Liver (tissue), 9 donors: ENCODE data around the gene LATS2. TPM values are rescaled to one million over a fixed set of nuclear protein-coding genes. Genes with fewer than 3 reads are reported as not detected.

Source experiments
- DNase-seq: peaks from one replicate; pipeline ENCODE4 v3.0.0-alpha.2; 2017; ENCODE audit warnings: low spot score
- H3K27ac ChIP-seq, 2 donors: one replicate each; pipeline ENCODE4 v1.7.0; 2013; ENCODE audit warnings: inconsistent platforms in 2 of 2, low read length in 2 of 2, control low read depth in 1 of 2, low read depth in 1 of 2, mild to moderate bottlenecking in 1 of 2
- H3K27me3 ChIP-seq, 4 donors: one replicate each; pipeline versions ENCODE4 v1.6.1 to v1.7.0; 2013; ENCODE audit warnings: low read length in 3 of 4, inconsistent platforms in 1 of 4, mild to moderate bottlenecking in 1 of 4, moderate library complexity in 1 of 4; ENCODE audit not compliant: control insufficient read depth in 4 of 4, insufficient read depth in 4 of 4
- H3K36me3 ChIP-seq, 4 donors: one replicate each; pipeline versions ENCODE4 v1.6.1 to v1.7.0; 2013; ENCODE audit warnings: low read length in 3 of 4, mild to moderate bottlenecking in 3 of 4, low read depth in 1 of 4, moderate library complexity in 1 of 4; ENCODE audit not compliant: control insufficient read depth in 4 of 4, insufficient read depth in 3 of 4
- H3K4me1 ChIP-seq, 4 donors: one replicate each; pipeline versions ENCODE4 v1.6.1 to v1.7.0; 2013; ENCODE audit warnings: low read length in 3 of 4, mild to moderate bottlenecking in 3 of 4, moderate library complexity in 1 of 4; ENCODE audit not compliant: control insufficient read depth in 4 of 4, insufficient read depth in 4 of 4
- H3K4me3 ChIP-seq, 3 donors: one replicate each; pipeline versions ENCODE4 v1.6.1 to v1.7.0; 2013; ENCODE audit warnings: low read length in 3 of 3, control low read depth in 1 of 3, low read depth in 1 of 3, mild to moderate bottlenecking in 1 of 3
- H3K9ac ChIP-seq, 2 donors: one replicate each; pipeline ENCODE4 v1.7.0; 2013; ENCODE audit warnings: low read length in 2 of 2, mild to moderate bottlenecking in 2 of 2, moderate library complexity in 2 of 2, control low read depth in 1 of 2, low read depth in 1 of 2
- H3K9me3 ChIP-seq, 4 donors: one replicate each; pipeline versions ENCODE4 v1.6.1 to v1.7.0; 2013; ENCODE audit warnings: low read length in 3 of 4; ENCODE audit not compliant: control insufficient read depth in 4 of 4
- ATF3 ChIP-seq: IDR thresholded peaks from 2 replicates; pipeline ENCODE4 v1.6.1; 2016; ENCODE audit warnings: antibody characterized with exemption
- CTCF ChIP-seq: fragments of 150-350 bp; IDR thresholded peaks from 2 replicates; pipeline ENCODE4 v1.5.1; 2017; ENCODE audit warnings: improper control_type of control experiment, low read depth, low read length; ENCODE audit not compliant: missing input control
- EGR1 ChIP-seq, 2 donors: IDR thresholded peaks; 2 replicates each; pipeline ENCODE4 v1.6.1; 2016 to 2018; ENCODE audit warnings: antibody characterized with exemption in 2 of 2, low read depth in 2 of 2
- FOXA1 ChIP-seq: IDR thresholded peaks from 2 replicates; pipeline ENCODE4 v1.6.1; 2016; ENCODE audit warnings: antibody characterized with exemption
- FOXA2 ChIP-seq: IDR thresholded peaks from 2 replicates; pipeline ENCODE4 v1.6.1; 2016; ENCODE audit warnings: antibody characterized with exemption
- GABPA ChIP-seq, 2 donors: IDR thresholded peaks in 1 of 2; conservative IDR thresholded peaks in 1 of 2; 2 replicates each; pipeline ENCODE4 v1.6.1; 2016; ENCODE audit warnings: antibody characterized with exemption in 2 of 2, mild to moderate bottlenecking in 1 of 2, moderate library complexity in 1 of 2
- HNF4A ChIP-seq, 2 donors: conservative IDR thresholded peaks; 2 replicates each; pipeline ENCODE4 v1.6.1; 2016; ENCODE audit warnings: antibody characterized with exemption in 2 of 2, mild to moderate bottlenecking in 2 of 2
- HNF4G ChIP-seq: IDR thresholded peaks from 2 replicates; pipeline ENCODE4 v1.6.1; 2016; ENCODE audit warnings: antibody characterized with exemption
- JUND ChIP-seq, 2 donors: IDR thresholded peaks; 2 replicates each; pipeline ENCODE4 v1.6.1; 2016; ENCODE audit warnings: antibody characterized with exemption in 2 of 2
- MAX ChIP-seq: IDR thresholded peaks from 2 replicates; pipeline ENCODE4 v1.6.1; 2016; ENCODE audit warnings: antibody characterized with exemption
- NR2F2 ChIP-seq: IDR thresholded peaks from 2 replicates; pipeline ENCODE4 v1.6.1; 2016; ENCODE audit warnings: antibody characterized with exemption
- RAD21 ChIP-seq, 2 donors: IDR thresholded peaks; 2 replicates each; pipeline ENCODE4 v1.6.1; 2016; ENCODE audit warnings: antibody characterized with exemption in 2 of 2, mild to moderate bottlenecking in 2 of 2
- REST ChIP-seq: IDR thresholded peaks from 2 replicates; pipeline ENCODE4 v1.6.1; 2016; ENCODE audit warnings: antibody characterized with exemption, mild to moderate bottlenecking
- RXRA ChIP-seq, 2 donors: IDR thresholded peaks; 2 replicates each; pipeline ENCODE4 v1.6.1; 2017 to 2018; ENCODE audit warnings: antibody characterized with exemption in 2 of 2, mild to moderate bottlenecking in 1 of 2
- SP1 ChIP-seq: IDR thresholded peaks from 2 replicates; pipeline ENCODE4 v1.6.1; 2018; ENCODE audit warnings: antibody characterized with exemption, mild to moderate bottlenecking
- TAF1 ChIP-seq: conservative IDR thresholded peaks from 2 replicates; pipeline ENCODE4 v1.6.1; 2016; ENCODE audit warnings: antibody characterized with exemption, mild to moderate bottlenecking
- YY1 ChIP-seq: IDR thresholded peaks from 2 replicates; pipeline ENCODE4 v1.6.1; 2016; ENCODE audit warnings: antibody characterized with exemption, mild to moderate bottlenecking
- ZBTB33 ChIP-seq: IDR thresholded peaks from 2 replicates; pipeline ENCODE4 v1.6.1; 2016; ENCODE audit warnings: antibody characterized with exemption
- WGBS: extraction: QIAGEN DNeasy Blood & Tissue Kit; methylation state at CpG from one replicate; pipeline ENCODE4 v1.1.7; 2013; 5-methylcytosine and 5-hydroxymethylcytosine counted together
- polyA plus RNA-seq, 2 donors: library from polyadenylated mRNA; stranded (reverse) in 1 of 2; unstranded in 1 of 2; fragments of 200-250 nt in 1 of 2; fragments of >200 nt in 1 of 2; fragmentation: Nextera tagmentation in 1 of 2; extraction: Ambion mirVana in 1 of 2; gene quantifications; one replicate each; pipeline versions ENCODE4 v1.2.1 to v1.2.3, GENCODE V29; 2013 to 2015
- total RNA-seq, 2 donors: library from RNA; depleted of rRNA; stranded (reverse); fragments of >200 nt; gene quantifications; one replicate each; pipeline ENCODE4 v1.2.3, GENCODE V29; 2014
- donor health status: healthy.
- donor health status: healthy.
- donor health status: healthy.
- donor health status: healthy.
- donor health status: healthy.

The LATS2 gene
- total and polyA plus RNA-seq, 4 donors: 1.6 to 7.0 (median 4.4) TPM

GRCh38 chr13:20967340-20967739, 94.0 kb downstream of the LATS2 start:
- Histone ChIP-seq H3K27me3 (no peaks in the 10 kb centered on the region), H3K27ac (no peak overlapping the region), H3K9ac (no peak overlapping the region), H3K36me3 (peaks cover 0 to under 1% (median 0%) of the 10 kb centered on the region in 4 donors), H3K9me3 (no peaks in the 10 kb centered on the region), H3K4me3 (no peak overlapping the region), H3K4me1 (no peaks in the 10 kb centered on the region)
- no peak for DNase-seq
- no peak for TF ChIP-seq RXRA (IDR thresholded peaks at IDR 0.05)
- no peak for TF ChIP-seq RAD21 (IDR thresholded peaks at IDR 0.05)
- TF ChIP-seq GABPA (IDR thresholded peaks at IDR 0.05 in 1 of 2, conservative IDR thresholded peaks at IDR 0.05 in 1 of 2): no peak
- TF ChIP-seq EGR1 (IDR thresholded peaks at IDR 0.05; ENCODE audit: low read depth in 2 of 2): no peak
- no peak for TF ChIP-seq NR2F2
- no peak for TF ChIP-seq HNF4A (conservative IDR thresholded peaks at IDR 0.05)
- TF ChIP-seq TAF1: no peak
- TF ChIP-seq YY1: no peak
- no peak for TF ChIP-seq ZBTB33
- TF ChIP-seq SP1: no peak
- TF ChIP-seq HNF4G: no peak
- TF ChIP-seq JUND (IDR thresholded peaks at IDR 0.05): no peak
- TF ChIP-seq REST: no peak
- no peak for TF ChIP-seq ATF3
- TF ChIP-seq MAX: no peak
- no peak for TF ChIP-seq FOXA2
- TF ChIP-seq CTCF: no peak
- no peak for TF ChIP-seq FOXA1
- 38% methylated on average over 5 of the region's 5 CpGs for WGBS
